ENCODE results near the gene SLC9A9. TPM values are rescaled to one million over a fixed set of nuclear protein-coding genes. Genes with fewer than 3 reads are reported as not detected.

Gene SLC9A9
- total and polyA plus RNA-seq, 8 donors: 0.58 to 29.7 (median 14.0) TPM

- DNase-seq: no peak
- H3K9me3 ChIP-seq: no peaks in the 10 kb centered on the region
- peak overlapping the region in 3 of 5 donors; percentile 31 to 63 (median 59) for H3K27ac ChIP-seq
- 58 to 83% (median 73%) methylated on average over 1 of the region's 1 CpG for WGBS, 5 donors
- H3K4me3 ChIP-seq: no peak overlapping the region
- no peak for TF ChIP-seq EP300 (IDR thresholded peaks at IDR 0.05)
- TF ChIP-seq CTCF (IDR thresholded peaks at IDR 0.05): no peak
- TF ChIP-seq POLR2AphosphoS5 (IDR thresholded peaks at IDR 0.05): no peak
- no peak for TF ChIP-seq POLR2A (IDR thresholded peaks at IDR 0.05)
- intact Hi-C loops (cut with DNase I; ENCODE audit: low total_unique reads): no loop called here
- H3K27me3 ChIP-seq: no peaks in the 10 kb centered on the region
- H3K4me1 ChIP-seq: peaks cover 0 to 33% (median 17%) of the 10 kb centered on the region in 4 donors
- H3K36me3 ChIP-seq: no peaks in the 10 kb centered on the region
These were observed 16.3 kb downstream of the SLC9A9 start for GRCh38 chr3:143831994-143832393.

GRCh38 chr3:143831208-143831607 lies 17.1 kb downstream of the SLC9A9 start:
- intact Hi-C loops (cut with DNase I; ENCODE audit: low total_unique reads): no loop called here

GRCh38 chr3:143830786-143831185 lies 17.5 kb downstream of the SLC9A9 start:
- Histone ChIP-seq H3K4me1 (peaks cover 0 to 43% (median 18%) of the 10 kb centered on the region in 4 donors), H3K36me3 (no peaks in the 10 kb centered on the region), H3K4me3 (no peak overlapping the region), H3K9me3 (no peaks in the 10 kb centered on the region), H3K27ac (peak overlapping the region in 4 of 5 donors; percentile 8 to 63 (median 56)), H3K27me3 (no peaks in the 10 kb centered on the region)
- intact Hi-C loops (cut with DNase I; ENCODE audit: low total_unique reads): no loop called here
- DNase-seq: no peak
- no peak for TF ChIP-seq POLR2A (IDR thresholded peaks at IDR 0.05)
- TF ChIP-seq CTCF (IDR thresholded peaks at IDR 0.05): no peak
- TF ChIP-seq POLR2AphosphoS5 (IDR thresholded peaks at IDR 0.05): no peak
- TF ChIP-seq EP300 (IDR thresholded peaks at IDR 0.05): no peak

More at GRCh38 chr3:143831208-143831607, 17.1 kb downstream of the SLC9A9 start:
- Histone ChIP-seq H3K4me1 (peaks cover 0 to 39% (median 17%) of the 10 kb centered on the region in 4 donors), H3K36me3 (no peaks in the 10 kb centered on the region), H3K27ac (peak overlapping the region in 4 of 5 donors; percentile 8 to 63 (median 56)), H3K27me3 (no peaks in the 10 kb centered on the region), H3K4me3 (no peak overlapping the region), H3K9me3 (no peaks in the 10 kb centered on the region)
- 1 to 12% (median 5%) methylated on average over 2 of the region's 2 CpGs for WGBS, 5 donors
- no peak for DNase-seq
- TF ChIP-seq EP300 (IDR thresholded peaks at IDR 0.05): no peak
- no peak for TF ChIP-seq POLR2A (IDR thresholded peaks at IDR 0.05)
- TF ChIP-seq CTCF (IDR thresholded peaks at IDR 0.05): no peak
- no peak for TF ChIP-seq POLR2AphosphoS5 (IDR thresholded peaks at IDR 0.05)

GRCh38 chr3:143830063-143830462 lies 18.2 kb downstream of the SLC9A9 start:
- H3K9me3 ChIP-seq: no peaks in the 10 kb centered on the region
- no peak for TF ChIP-seq EP300 (IDR thresholded peaks at IDR 0.05)
- TF ChIP-seq POLR2AphosphoS5 (IDR thresholded peaks at IDR 0.05): peak in 1 of 3 donors; percentile 18
- WGBS, 5 donors: 21 to 37% (median 30%) methylated on average over 2 of the region's 2 CpGs
- intact Hi-C loops (cut with DNase I; ENCODE audit: low total_unique reads): no loop called here
- H3K4me3 ChIP-seq: no peak overlapping the region
- H3K27me3 ChIP-seq: no peaks in the 10 kb centered on the region
- H3K36me3 ChIP-seq: no peaks in the 10 kb centered on the region
- DNase-seq: no peak
- H3K27ac ChIP-seq: peak overlapping the region in 1 of 5 donors; percentile 63
- peaks cover 0 to 50% (median 25%) of the 10 kb centered on the region in 4 donors for H3K4me1 ChIP-seq

- Histone ChIP-seq H3K4me3 (no peak overlapping the region), H3K9me3 (no peaks in the 10 kb centered on the region), H3K27ac (no peak overlapping the region), H3K36me3 (no peaks in the 10 kb centered on the region), H3K4me1 (peaks cover 3 to 59% (median 35%) of the 10 kb centered on the region in 4 donors), H3K27me3 (no peaks in the 10 kb centered on the region)
- intact Hi-C loops (cut with DNase I; ENCODE audit: low total_unique reads): no loop called here
- TF ChIP-seq POLR2A (IDR thresholded peaks at IDR 0.05) (no peak), CTCF (IDR thresholded peaks at IDR 0.05) (no peak), EP300 (IDR thresholded peaks at IDR 0.05) (no peak), POLR2AphosphoS5 (IDR thresholded peaks at IDR 0.05) (no peak)
- 83 to 93% (median 88%) methylated on average over 2 of the region's 2 CpGs for WGBS, 5 donors
- DNase-seq: no peak
These were observed 20.8 kb downstream of the SLC9A9 start for GRCh38 chr3:143827425-143827824.
